Choroid plexus epithelial cell (primary cell): ENCODE data around the gene PLXNA3.

ENCODE experiments used
- DNase-seq: peaks from one replicate; pipeline ENCODE4 v3.0.0-alpha.2; 2010; ENCODE audit warnings: low read depth
- H3K4me3 ChIP-seq: 2 replicates; pipeline ENCODE4 v1.5.1; 2011; ENCODE audit warnings: low read depth, mild to moderate bottlenecking, control low read depth, low read length, moderate library complexity
- TF ChIP-seq, protein P1 (sequence below): conservative IDR thresholded peaks from 2 replicates; pipeline ENCODE4 v1.5.1; 2011; ENCODE audit warnings: low read depth, mild to moderate bottlenecking, control low read depth, inconsistent platforms, low read length, moderate library complexity

The PLXNA3 gene

GRCh38 chrX:154484255-154485149 is 26.4 kb downstream of the PLXNA3 start:
- DNase-seq: no peak
- TF ChIP-seq, protein P1, sequence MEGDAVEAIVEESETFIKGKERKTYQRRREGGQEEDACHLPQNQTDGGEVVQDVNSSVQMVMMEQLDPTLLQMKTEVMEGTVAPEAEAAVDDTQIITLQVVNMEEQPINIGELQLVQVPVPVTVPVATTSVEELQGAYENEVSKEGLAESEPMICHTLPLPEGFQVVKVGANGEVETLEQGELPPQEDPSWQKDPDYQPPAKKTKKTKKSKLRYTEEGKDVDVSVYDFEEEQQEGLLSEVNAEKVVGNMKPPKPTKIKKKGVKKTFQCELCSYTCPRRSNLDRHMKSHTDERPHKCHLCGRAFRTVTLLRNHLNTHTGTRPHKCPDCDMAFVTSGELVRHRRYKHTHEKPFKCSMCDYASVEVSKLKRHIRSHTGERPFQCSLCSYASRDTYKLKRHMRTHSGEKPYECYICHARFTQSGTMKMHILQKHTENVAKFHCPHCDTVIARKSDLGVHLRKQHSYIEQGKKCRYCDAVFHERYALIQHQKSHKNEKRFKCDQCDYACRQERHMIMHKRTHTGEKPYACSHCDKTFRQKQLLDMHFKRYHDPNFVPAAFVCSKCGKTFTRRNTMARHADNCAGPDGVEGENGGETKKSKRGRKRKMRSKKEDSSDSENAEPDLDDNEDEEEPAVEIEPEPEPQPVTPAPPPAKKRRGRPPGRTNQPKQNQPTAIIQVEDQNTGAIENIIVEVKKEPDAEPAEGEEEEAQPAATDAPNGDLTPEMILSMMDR: no peak
- no peak overlapping the region for H3K4me3 ChIP-seq

DNA sequence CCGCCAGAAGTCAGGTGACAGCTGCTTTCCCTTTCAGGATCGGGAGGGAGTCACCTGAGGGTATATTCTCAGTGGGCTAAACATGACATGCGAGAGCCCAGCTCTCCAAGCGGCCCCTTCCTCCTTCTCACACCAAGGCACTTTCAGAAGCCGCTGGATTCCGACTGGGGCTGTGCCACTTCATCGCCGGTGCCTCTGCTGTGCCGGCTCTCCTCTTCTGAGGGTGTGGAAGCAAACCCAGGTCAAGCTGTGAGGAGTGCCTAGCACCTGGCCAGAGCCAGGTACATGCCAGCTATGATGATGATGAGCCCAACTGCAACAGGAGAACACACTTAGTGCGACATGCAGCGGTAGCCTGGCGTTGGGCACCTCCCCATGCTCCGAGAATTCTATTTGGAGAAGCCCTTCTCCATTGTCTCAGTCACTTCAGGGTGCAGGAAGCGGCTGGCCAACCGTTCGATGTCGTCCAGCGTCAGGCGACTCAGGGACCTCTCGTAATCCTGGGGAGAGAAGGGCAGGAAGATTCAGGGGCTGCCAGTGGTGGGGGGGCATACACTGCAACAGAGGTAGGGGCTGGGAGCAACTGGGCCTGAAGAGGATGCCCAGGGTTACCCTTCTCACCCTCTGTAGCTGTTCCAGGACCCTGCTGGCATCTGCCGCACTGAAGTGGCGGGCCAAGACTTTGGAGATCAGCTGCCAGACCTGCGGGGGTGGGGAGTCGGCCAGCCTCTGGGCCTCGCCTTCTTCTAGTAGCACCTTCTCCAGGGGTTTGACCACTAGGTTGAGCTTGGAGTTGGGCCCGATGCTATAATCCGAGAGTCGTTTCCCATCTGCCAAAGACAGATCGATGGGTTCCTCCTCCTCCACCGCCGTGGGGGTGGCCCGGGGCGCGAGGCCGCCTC is 27.3 kb downstream of the PLXNA3 start:
- no peak for DNase-seq
- TF ChIP-seq, protein P1: no peak
- H3K4me3 ChIP-seq: peak overlapping the region; percentile 61

- DNase-seq: no peak
- TF ChIP-seq, protein P1: no peak
- H3K4me3 ChIP-seq: peak overlapping the region; percentile 61
These were observed 27.9 kb downstream of the PLXNA3 start for GRCh38 chrX:154486052-154486395.

- peak; percentile 38 for DNase-seq
These were observed 28.5 kb downstream of the PLXNA3 start, which contains the start of gene UBL4A for GRCh38 chrX:154486396-154487207. UBL4A (minus strand) TSS chrX:154486615; CDS start chrX:154486584, 31 bp downstream.

GRCh38 chrX:154487518-154488290 is 29.6 kb downstream of the PLXNA3 start:
- no peak overlapping the region for H3K4me3 ChIP-seq
- TF ChIP-seq, protein P1: no peak
- no peak for DNase-seq

More at GRCh38 chrX:154486396-154487207, 28.5 kb downstream of the PLXNA3 start, which contains the start of gene UBL4A:
- TF ChIP-seq, protein P1: no peak
- H3K4me3 ChIP-seq: peak within 1 kb of the TSS; percentile 61
